ENCODE measurements around the gene LTV1. TPM values are rescaled to one million over a fixed set of nuclear protein-coding genes. Genes with fewer than 3 reads are reported as not detected.

LTV1 gene
- total and polyA plus RNA-seq, 2 of the 8 experiments (the other 6 are each of a cell fraction or from before 2014, with no cell fraction given), result 8.0 to 46.9 TPM

DNA sequence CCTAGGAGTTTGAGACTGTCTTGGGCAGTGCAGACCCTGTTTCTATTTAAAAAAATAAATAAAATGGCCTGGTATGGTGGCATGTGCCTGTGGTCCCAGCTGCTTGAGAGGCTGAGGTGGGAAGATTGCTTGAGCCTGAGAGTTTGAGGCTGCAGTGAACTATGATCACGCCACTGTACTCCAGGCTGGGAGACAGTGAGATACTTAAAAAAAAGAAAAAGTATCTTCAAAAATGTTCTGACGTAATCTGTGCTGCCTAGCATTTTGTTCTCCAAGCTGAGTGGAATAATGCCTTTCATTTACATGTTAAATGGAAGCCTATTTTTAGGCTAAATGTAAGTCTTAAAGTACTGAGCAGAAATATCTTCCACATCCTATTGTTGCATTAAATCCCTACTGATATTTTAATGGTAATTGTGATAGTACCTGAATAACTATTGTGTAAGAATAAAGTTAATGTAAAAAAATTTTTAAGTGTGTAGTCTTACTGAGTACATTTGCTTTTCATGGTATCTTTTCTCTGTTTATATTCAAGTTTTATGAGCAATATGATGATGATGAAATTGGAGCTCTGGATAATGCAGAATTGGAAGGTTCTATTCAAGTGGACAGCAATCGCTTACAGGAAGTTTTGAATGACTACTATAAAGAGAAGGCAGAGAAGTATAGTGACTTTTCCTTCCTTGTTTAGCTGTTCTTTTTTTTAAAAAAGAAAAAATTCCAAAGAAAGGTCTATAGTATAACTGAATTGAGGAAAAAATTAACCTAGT, 16.9 kb downstream of the LTV1 start:
- Histone ChIP-seq H2BK12ac (ENCODE audit: low read depth, low read length) (no peak overlapping the region), H3K79me2 (ENCODE audit: control insufficient read depth in 1 of 2, insufficient read depth in 2 of 2, low read length in 2 of 2) (no peaks in the 10 kb centered on the region), H3K79me1 (ENCODE audit: low read depth, low read length) (no peaks in the 10 kb centered on the region), H3K18ac (ENCODE audit: extremely low read depth, low read length) (no peak overlapping the region), H2AK5ac (ENCODE audit: low read depth, low read length) (no peak overlapping the region), H3K9me3 (ENCODE audit: insufficient read depth in 2 of 2, low read depth in 1 of 2, low read length in 1 of 2) (no peaks in the 10 kb centered on the region; a peak in 1 of 4 replicates), H3K23ac (ENCODE audit: insufficient read length) (no peak overlapping the region), H4K5ac (ENCODE audit: insufficient read length, low read depth, low read length) (no peak overlapping the region), H2AFZ (ENCODE audit: low read length) (no peak overlapping the region), H3K27ac (ENCODE audit: low read depth, low read length) (no peak overlapping the region), H2BK20ac (ENCODE audit: low read length) (no peak overlapping the region), H3K23me2 (ENCODE audit: low read depth, low read length) (no peaks in the 10 kb centered on the region), H3K9ac (replicated peaks in 1 of 4; ENCODE audit: extremely low read depth in 1 of 4, low read depth in 3 of 4, low read length in 3 of 4) (no peak overlapping the region), H4K20me1 (replicated peaks in 1 of 2; ENCODE audit: control insufficient read depth in 1 of 2, insufficient read depth in 2 of 2, low read length in 2 of 2) (no peaks in the 10 kb centered on the region), H3K14ac (ENCODE audit: insufficient read length) (no peak overlapping the region), H3K27me3 (replicated peaks in 1 of 4; ENCODE audit: control insufficient read depth in 3 of 4, extremely low read depth in 1 of 4, insufficient read depth in 3 of 4, low read length in 3 of 4) (no peaks in the 10 kb centered on the region), H2BK5ac (ENCODE audit: low read depth, low read length) (no peak overlapping the region), H3K4me2 (ENCODE audit: insufficient read depth in 1 of 2, low read depth in 2 of 2, low read length in 2 of 2) (no peak overlapping the region), H4K8ac (ENCODE audit: extremely low read depth, insufficient read depth, low read length) (no peak overlapping the region), H3K4ac (replicated peaks; ENCODE audit: insufficient read length, low read depth, low read length) (no peak overlapping the region), H3K36me3 (ENCODE audit: control insufficient read depth in 2 of 4, insufficient read depth in 4 of 4, low read length in 3 of 4) (peaks cover 11 to 94% (median 42%) of the 10 kb centered on the region in 4 experiments; a peak in 7 of 8 replicates), H2BK120ac (replicated peaks; ENCODE audit: low read depth, low read length) (no peak overlapping the region), H2BK15ac (ENCODE audit: low read length) (no peak overlapping the region), H3K56ac (replicated peaks; ENCODE audit: insufficient read length, low read depth, low read length) (no peak overlapping the region), H4K91ac (replicated peaks; ENCODE audit: insufficient read length, low read length) (no peak overlapping the region), H3K4me3 (ENCODE audit: extremely low read depth in 1 of 4, insufficient read depth in 2 of 4, low read depth in 3 of 4, low read length in 4 of 4) (no peak overlapping the region), H3K4me1 (replicated peaks in 1 of 4; ENCODE audit: control insufficient read depth in 3 of 4, insufficient read depth in 4 of 4, low read length in 3 of 4) (no peaks in the 10 kb centered on the region)
- ChIA-PET POLR2A (ENCODE audit: partially characterized antibody) (interaction anchor here (0.6 to 3.3 kb wide), 4 partner anchors 13 to 162 kb away, joined by 3 to 20 read pairs (median 3); partner anchors contain the start of gene LTV1), CTCF (ENCODE audit: partially characterized antibody) (interaction anchor here (0.7 to 1.2 kb wide), 4 partner anchors 36 to 284 kb away, joined by 3 to 4 read pairs (median 3); no protein-coding TSS in a partner anchor)
- DNase-seq (ENCODE audit: low read depth in 1 of 2, low spot score in 2 of 2) (no peak), FAIRE-seq (no peak)
- 93% methylated on average over 3 of the region's 3 CpGs; no CpG with 5 or more reads in 1 of the 2 experiments for WGBS, 2 experiments (ENCODE audit: extremely low coverage in 1 of 2, insufficient coverage in 1 of 2, insufficient read length in 1 of 2, insufficient replicate concordance in 2 of 2, low coverage in 1 of 2, low lambda C conversion rate in 2 of 2, missing lambda C conversion rate in 1 of 2)
- TF ChIP-seq RBBP5 (IDR thresholded peaks at IDR 0.05; ENCODE audit: borderline replicate concordance, low read depth, low read length) (no peak), KDM1A (IDR thresholded peaks at IDR 0.05; ENCODE audit: borderline replicate concordance, low read length) (no peak), BCL11A (IDR thresholded peaks at IDR 0.05; ENCODE audit: low read depth in 2 of 2, low read length in 2 of 2) (no peak), ASH2L (IDR thresholded peaks at IDR 0.05; ENCODE audit: low read length) (no peak), KDM5A (IDR thresholded peaks at IDR 0.05; ENCODE audit: low read length) (no peak), TEAD4 (IDR thresholded peaks at IDR 0.05; ENCODE audit: low read depth, low read length) (no peak), TAF1 (IDR thresholded peaks at IDR 0.05; ENCODE audit: low read depth, low read length) (no peak), BACH1 (IDR thresholded peaks at IDR 0.05; ENCODE audit: low read length) (no peak)
- TF ChIP-seq, protein P1, sequence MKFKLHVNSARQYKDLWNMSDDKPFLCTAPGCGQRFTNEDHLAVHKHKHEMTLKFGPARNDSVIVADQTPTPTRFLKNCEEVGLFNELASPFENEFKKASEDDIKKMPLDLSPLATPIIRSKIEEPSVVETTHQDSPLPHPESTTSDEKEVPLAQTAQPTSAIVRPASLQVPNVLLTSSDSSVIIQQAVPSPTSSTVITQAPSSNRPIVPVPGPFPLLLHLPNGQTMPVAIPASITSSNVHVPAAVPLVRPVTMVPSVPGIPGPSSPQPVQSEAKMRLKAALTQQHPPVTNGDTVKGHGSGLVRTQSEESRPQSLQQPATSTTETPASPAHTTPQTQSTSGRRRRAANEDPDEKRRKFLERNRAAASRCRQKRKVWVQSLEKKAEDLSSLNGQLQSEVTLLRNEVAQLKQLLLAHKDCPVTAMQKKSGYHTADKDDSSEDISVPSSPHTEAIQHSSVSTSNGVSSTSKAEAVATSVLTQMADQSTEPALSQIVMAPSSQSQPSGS (IDR thresholded peaks at IDR 0.05; ENCODE audit: low read length), result no peak
- TF ChIP-seq, protein P2, sequence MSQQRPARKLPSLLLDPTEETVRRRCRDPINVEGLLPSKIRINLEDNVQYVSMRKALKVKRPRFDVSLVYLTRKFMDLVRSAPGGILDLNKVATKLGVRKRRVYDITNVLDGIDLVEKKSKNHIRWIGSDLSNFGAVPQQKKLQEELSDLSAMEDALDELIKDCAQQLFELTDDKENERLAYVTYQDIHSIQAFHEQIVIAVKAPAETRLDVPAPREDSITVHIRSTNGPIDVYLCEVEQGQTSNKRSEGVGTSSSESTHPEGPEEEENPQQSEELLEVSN (IDR thresholded peaks at IDR 0.05), result no peak

Measured in H1 (cell line).